Prostate gland (tissue), 2 donors: Measurements from ENCODE around the gene AGBL3.

ENCODE experiments used
- CTCF ChIP-seq, 4 experiments: fragments of 200-600 bp in 2 of 4; fragments of 450-650 bp in 2 of 4; sonication (generic) in 2 of 4; IDR thresholded peaks; 1 replicate in 3 of 4; 2 replicates in 1 of 4; pipeline ENCODE4 v1.5.1; 2016 to 2019; ENCODE audit warnings: antibody characterized with exemption in 4 of 4, mild to moderate bottlenecking in 2 of 4, moderate library complexity in 2 of 4
- POLR2A ChIP-seq: fragments of 450-650 bp; IDR thresholded peaks from one replicate; pipeline ENCODE4 v1.6.1; 2016; ENCODE audit warnings: antibody characterized with exemption, mild to moderate bottlenecking

DNA sequence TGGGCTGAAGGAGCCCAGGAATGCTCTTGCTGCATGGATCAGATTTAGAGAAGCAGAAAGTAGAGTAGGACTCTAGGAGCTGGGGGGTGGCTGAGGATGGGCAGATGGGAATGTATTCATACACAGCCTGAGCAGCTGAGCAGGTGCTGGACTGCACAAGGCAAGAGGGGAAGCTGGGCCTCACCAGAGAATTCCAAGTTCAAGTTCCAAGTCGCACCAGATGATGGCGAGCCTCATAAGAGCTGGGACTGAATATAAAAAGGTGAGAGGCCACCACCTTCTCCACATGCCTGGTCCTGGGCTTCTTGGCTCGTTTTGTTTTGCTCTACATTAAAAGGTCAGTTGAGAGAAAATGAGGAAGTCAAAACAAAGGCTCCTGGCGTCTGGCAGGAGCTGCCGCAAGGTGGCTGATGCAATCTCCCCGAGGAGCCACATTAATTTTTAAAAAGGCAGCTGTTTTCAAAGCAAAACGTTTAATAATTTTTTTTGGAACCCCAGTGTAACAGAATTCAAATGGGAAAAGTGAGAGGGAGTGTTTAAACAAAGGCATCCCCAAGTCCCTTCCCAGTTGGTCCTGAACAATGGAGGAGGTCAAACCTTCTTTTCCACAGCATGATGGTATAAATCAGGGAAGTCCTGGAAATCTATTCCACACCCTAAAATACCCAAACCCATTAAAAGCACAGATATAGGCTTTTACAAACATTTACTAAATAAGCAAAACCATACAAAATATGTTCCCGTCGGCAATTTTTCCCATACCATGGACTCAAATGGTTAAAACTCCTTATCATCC, 174.7 kb downstream of the AGBL3 start:
- TF ChIP-seq CTCF (IDR thresholded peaks at IDR 0.05) (no peak), POLR2A (no peak)
